Stimulated activated CD8-positive, alpha-beta memory T cell treated with anti-CD3 and anti-CD28 coated beads, Interleukin-4, amount 100 ng/mL, for 1 hour (primary cell): Measurements from ENCODE around the gene APCDD1.

Experiments used
- DNase-seq, 2 donors: peaks; one replicate each; pipeline ENCODE4 v3.0.0-alpha.2; 2020; ENCODE audit warnings: low read depth in 2 of 2, low spot score in 1 of 2

The APCDD1 gene

DNA sequence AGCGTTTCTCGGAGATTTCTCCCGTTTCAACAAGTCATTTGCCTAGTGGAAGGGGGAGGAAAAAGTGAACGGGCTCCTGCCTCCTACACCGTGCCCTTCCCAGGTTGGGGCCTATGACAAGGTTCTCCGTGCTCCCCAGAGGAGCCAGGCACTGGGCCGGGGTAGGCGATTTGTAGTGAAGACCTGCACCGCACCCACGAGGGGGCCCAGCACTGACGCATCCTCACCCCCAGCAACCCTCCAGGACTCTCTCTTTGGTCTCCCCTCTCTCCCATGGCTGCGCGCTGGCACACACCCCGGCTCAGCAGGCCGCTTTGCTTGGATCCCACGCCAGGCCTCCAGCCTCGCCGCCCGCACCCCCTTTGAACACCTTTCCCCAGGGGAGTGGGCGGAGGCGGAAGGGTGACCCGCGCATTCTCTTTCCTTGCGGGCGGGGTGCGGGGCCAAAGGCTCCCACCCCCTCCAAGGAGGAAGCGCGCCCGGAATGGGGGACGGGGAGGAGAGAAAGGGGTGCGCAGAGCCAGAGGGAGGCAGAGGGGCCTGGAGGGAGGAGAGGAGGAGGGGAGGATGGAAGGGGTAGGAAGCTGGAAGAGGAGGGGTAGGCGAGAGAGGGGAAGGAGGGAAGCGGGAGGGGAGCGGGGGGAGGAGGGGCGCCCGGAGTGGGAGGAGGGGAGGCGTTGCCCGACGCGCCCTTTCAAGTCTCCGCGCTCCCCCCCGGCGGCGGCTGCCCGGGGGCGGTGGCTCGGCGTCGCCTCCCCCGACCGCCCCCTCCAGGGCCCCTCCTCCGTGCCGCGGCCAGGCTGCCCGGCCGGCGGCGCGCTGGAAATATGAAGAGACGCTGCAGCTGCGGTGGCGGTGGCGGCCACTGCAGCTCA is at the start of gene APCDD1:
TSS of gene APCDD1 (plus strand) at position 830 of the 875 bp plus-strand sequence. CDS start 347 bp downstream, outside the sequence.
- DNase-seq, result no peak

DNA sequence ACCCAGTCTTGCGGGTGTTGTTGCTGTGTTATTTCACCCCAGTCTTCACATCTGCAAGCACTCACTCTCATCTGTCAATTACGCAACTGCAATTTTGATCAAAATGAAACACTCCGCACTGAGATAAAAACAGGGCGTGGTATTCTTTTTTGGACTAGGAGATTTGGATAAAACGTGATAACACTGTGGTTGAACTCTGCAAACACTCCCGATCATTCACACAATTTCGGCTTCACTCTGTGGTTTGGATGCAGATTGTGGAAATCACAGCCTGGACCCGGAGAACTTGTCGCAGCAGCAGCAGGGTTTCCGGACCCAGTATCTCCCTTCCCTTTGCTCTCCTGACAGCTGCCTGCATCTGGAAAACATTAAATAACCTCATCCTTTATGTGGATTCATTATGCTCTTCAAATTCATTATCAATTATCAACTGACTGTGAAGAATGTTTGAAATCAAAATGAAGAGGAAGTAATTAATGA is 49.4 kb upstream of the APCDD1 start:
- no peak for DNase-seq

DNA sequence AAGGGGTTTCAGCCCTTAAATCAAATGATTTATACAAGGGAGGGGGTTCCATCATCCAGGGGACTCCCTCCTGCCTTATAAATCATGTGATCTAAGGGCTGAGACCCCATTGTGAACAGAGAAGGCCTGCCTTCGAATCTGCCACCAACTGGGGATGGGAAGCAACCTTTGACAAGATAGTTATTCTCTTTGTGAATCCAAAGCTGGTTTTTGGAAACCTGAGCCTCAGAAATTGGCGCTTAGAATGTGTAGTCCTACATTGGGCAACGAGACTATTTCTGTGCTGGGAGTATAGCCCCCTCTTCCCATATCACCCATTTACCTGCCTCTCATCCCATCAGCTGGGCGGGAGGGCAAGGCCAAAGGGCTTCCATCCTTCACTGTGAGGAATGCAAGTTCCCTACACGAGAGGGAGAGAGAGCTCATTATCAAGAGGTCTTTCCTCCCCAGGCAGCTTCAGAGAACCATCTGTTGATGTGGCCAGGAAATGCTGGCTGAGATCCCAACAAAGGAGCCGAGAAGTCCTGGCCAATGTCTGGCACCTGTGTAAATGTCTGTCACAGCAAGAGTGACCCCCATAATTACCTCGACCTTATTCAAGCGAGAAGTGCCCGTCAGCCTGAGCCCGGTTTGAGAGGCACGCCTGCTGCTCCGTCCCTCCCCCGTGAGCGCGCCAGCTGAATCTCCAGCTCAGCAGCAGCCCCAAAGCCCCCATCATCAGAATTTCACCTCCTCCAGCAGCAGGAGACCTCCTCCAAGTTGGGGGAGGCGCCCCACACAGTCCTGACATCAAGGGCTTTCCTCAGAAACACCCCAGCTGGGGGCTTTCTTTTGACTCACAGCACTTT is 48.4 kb upstream of the APCDD1 start:
- no peak for DNase-seq

DNA sequence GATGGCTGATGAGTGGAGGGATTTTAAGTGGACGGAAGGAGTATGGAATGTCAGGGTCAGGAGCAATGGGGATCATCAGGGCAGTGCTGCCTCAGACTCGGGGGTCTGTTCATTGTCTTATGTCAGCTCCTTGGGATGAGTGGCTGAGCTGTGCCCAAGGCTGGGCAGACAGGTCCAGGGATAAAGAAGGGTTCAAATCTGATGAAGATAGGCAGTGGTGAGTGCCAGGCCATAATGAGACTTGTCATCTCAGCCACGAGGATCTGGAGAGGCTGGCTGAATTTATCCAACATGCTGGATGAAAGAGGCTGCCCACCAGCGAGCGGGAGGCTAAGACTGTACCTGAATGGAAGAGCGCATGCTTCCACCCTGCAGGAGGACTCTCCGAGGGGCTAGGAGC is 46.3 kb upstream of the APCDD1 start:
- no peak for DNase-seq

DNA sequence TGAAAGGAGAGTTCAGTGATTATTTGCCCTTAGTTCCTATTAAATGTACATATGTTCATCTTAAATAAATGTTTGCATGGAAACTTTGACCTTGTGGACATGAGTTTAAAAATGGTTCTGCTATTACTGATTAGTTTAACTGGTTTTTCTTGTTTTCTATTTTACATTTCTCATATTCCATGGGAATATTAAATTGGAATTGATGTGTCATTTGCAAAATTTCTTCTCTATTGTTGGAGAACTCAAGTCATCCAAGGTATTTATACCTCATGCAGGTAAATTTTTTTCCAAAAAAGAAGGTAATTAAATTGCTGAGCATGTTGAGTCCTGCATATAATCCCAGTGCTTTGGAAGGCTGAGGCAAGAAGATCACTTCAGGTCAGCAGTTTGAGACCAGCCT is 45.4 kb upstream of the APCDD1 start:
- no peak for DNase-seq

DNA sequence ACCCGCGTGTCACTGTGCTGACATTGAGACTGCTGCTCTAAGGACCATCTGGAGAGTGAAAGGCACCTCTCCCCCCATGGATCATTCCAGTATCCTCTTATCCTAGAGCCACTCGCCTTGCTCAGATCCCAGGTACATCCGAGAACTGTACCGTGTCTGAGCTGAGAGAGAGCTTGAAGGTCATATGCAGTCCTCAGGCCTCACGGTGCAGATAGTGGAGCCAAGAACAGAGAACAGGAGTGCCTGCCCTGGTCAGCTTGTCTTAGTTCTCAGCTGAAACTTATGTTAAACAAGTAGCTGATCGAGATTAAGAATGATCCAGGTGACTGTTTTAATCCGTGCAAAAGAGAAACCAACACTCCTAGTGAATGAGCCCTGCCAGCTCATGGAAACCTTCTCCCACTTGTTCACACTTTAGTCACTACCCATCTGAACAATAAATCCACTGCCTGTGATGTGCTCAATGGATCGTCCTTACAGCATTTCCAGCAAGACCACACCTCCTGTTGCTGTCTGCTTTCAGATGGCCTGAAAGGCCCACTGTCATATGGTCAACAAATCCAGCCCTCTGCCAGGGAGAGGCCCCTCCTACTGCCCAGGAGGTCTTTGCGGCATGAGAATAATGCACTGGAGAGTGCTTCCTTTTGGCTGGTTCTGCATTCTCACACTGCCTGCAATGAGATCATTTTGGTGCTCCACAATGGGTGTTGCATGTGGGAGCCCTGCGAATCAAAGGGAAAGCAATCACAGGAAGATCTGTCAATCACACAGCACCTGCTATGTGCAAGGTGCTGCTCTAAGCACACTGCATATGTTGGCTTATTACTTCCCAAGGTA is 43.7 kb upstream of the APCDD1 start:
- DNase-seq, result no peak

DNA sequence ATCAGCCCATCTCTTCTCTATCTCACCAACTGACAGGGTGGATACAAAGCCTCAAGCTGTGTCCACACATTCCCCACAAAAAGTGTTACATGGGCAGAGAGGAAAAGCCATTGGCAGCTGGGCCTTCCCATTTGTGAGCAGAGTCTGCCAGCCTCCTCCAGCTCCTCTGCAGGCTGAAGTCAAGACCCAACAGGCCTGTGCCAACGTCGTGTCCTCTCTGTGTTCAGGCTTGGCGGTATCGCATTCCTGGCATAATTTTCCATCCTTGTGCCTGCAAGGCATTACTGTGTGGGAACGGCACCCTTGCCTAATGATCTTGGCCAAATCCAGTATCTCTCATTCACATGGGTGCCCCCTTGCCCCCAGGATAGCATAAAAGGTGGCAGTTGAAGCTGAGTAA is 41.5 kb upstream of the APCDD1 start:
- no peak for DNase-seq

DNA sequence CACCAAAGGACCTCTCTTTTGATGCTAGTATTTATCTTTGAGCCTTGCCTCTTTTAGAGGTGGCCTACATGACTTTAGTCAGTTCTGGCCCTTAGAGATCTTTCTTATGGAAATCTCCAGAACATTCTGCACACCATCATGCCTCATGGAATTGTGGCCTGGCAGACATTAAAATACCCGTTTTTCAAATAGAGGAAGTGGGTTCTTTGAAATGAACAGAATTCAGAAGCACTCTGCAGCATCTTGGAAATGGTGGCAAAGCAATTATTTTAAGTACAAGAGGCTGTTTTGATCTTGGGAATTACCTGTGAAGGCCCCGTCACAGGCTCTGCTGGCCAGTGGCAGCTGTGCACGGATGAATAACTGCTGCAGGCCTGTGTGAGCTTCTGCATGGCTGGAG is 40.7 kb upstream of the APCDD1 start:
- DNase-seq, result no peak

DNA sequence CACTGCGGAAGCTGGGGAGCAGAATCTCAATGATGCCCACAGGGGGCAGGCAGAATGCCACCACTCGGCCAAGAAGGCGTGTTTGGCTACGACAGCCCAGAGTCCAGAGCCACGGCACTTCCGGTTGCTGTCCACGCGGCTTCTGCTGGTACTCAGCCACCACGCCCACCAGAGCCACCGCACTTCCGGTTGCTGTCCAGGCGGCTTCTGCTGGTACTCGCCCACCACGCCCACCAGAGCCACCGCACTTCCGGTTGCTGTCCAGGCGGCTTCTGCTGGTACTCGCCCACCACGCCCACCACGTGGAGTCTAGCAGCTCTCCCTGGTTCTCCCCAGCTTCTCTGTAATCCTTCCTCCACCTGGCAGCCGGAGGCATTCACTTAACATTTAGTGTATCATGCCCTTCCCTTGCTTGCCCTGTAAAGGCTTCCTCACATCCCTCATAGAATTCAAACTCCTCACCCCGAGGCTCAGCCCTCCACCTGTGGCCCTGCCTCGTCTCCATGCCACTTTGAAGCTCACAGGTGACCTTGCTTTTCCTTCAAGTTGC is 40.1 kb upstream of the APCDD1 start:
- no peak for DNase-seq

DNA sequence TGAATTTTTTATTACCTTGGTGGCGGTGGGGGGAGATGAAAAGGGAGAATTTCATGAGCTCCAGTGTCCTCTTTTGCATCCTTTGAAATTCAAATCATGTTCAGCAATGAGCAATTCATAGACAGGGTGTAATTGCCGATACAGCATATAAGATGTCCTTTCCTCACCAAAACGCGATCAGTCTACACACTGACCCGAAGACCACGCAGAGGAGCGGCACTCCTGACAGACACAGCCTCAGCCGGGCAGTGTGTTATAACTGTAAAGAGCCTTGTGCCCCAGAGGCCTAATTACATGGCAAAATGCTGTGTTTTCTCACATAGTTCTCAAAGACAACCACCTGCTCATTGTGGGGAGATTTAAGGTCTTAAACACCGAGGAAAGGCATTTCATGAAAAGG is 38.4 kb upstream of the APCDD1 start:
- no peak for DNase-seq

DNA sequence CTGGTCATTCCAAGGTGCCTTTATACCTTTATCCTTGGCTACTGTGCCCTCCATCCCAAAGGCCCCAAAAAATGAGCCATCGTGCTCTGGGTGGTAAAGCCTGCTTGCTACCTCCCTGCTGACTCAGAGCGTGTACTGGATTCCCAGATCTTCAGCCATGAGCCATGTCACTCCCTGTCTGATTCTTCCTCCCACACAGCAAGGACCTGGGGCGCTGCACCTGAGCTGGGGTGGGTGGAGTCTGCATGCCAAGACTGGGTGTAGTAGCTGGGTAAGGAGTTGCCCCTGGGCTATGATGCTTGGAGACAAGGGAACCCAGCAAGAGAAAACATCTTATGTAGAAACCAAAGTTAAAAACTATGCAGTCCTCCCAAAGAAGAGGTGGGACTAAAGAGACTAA is 37.2 kb upstream of the APCDD1 start:
- DNase-seq, result no peak

DNA sequence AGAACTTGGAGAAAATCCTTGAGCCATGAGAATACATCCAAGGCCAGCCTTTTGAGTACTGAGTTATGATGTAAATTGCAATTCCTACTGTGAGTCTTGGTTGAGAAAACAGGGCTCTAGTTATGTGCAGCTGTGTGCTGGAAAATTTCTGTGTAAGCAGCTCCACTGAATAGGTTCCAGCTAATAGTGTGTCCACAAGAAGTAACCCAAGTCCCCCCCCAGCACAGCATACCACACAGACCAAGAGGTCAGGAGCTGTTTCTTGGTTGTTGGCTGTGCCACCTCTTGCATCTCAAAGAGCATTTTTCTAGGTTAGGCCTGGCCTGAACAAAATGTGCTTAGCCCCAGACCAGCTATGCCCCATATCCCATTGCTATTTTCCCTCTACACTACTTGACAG is 36.8 kb upstream of the APCDD1 start:
- no peak for DNase-seq

DNA sequence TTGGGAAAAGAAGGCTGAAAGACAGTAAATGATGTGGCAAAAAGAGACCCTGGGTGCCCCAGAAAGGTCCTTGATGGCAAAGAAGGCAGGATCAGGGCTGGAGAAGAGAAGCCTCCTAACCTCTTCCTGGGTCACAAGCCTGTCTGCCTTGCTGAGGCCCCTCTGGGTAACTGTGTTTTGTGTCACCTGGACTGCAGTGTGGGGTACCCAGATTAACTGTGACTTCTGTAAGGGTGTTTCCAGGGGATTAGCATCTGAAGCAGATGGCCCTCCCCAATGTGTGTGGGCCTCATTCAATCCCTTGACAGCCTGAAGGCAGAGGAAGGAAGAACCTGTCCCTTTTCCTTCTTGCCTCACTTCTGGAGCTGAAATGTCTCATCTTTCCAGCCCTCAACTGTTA is 35.6 kb upstream of the APCDD1 start:
- no peak for DNase-seq

DNA sequence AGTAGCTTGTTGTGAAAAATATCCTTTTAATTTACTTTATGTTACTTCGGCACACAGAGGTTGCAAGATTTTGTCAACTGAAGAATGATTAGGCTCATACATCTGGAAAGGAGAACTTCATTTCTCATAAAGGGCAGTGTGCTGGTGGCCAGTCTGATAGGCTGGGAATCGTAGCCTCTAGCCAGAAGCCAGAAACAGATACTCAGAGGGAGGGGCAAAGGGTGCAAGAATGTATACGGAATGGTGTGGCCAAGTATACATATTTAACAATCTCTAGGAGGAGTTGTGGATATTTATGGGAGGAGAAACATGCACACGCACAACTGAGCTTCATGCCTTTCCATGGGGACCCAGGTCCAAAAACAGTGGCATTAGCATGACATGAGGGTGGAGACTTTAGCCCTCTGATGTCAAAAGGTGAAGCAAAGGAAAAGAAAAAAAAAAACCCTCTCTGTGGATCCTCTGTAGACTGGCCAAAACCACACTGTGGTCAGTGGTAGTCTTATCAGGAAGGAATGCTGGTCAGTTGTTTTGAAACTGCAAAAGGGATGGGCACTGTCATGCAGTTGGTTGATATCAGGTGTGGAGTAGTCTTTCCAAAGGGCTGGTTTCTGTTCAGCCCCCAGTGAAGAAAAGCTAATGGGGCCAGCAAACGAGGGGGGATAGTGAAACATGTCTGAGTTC is 34.9 kb upstream of the APCDD1 start:
- no peak for DNase-seq

DNA sequence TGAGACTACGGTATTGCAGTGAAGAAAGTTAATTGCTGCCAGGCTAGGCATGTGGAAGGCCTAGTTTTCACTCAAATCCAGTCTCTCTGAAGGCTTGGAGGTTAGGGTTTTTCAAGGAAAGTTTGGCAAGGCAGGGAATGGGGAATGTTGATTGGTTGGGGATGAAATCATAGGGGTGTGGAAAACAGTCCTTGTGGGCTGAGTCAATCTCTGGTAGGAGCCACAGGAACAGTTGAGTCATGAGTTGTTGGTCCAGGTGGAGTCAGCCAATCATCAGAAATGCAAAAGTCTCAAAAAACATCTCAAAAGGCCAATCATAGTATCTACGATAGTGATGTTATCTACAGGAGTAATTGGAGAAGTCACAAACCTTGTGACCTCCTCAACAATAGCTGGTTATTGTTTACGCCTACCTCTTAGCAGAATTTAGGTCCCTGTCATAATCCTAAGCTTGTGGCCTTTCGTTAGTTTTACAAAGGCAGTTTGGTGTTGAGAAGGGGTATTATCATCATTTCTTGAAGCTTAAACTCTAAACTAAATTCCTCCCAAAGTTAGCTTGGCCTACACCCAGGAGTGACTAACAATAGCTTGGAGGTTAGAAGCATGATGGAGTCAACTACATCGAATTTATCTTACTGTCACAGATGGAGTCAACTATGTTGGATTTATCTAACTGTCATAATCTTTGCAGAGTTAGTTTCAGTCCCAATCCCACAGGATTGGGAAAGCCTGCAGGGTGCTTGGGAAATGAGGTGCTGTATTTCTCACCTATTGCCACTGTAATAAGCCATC is 33.7 kb upstream of the APCDD1 start:
- no peak for DNase-seq

DNA sequence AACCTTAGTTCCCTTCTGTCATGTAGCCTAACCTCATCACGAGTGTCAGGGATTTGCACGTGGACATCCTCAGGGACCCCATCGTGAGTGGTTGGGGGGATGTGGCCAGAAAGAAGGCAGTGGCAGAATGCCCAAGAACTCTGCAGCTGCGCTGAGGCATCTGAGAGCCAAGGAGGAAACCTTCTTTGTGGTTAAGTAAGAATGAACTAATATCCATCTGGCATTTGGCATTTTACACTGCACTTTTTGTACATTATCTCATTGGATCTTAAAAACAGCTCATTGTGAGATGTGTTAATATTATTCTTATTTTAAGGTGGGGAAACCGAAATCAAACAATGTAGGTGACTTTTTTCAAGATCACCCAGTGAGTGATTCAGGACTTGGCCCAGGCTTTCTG is 32.6 kb upstream of the APCDD1 start:
- no peak for DNase-seq

DNA sequence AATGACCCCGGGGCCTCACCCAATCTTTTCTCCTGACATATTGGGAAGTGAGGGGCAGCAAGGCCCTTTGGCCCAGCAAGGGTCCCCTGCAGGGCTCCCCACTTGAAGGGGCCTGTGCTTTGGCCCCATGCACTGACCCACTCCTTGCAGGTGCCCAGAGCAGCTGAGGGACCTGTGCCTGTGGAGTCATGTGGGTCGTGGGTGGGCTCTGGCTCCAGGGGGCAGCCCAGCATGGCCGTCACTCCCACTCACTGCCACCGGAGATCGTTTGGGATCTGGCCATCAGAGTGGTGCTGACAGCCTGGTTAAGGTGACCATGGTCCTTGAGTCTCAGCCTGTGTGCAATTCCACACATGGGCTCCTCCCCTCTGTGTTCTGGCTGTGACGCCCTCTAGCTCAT is 31.7 kb upstream of the APCDD1 start:
- DNase-seq, result no peak

DNA sequence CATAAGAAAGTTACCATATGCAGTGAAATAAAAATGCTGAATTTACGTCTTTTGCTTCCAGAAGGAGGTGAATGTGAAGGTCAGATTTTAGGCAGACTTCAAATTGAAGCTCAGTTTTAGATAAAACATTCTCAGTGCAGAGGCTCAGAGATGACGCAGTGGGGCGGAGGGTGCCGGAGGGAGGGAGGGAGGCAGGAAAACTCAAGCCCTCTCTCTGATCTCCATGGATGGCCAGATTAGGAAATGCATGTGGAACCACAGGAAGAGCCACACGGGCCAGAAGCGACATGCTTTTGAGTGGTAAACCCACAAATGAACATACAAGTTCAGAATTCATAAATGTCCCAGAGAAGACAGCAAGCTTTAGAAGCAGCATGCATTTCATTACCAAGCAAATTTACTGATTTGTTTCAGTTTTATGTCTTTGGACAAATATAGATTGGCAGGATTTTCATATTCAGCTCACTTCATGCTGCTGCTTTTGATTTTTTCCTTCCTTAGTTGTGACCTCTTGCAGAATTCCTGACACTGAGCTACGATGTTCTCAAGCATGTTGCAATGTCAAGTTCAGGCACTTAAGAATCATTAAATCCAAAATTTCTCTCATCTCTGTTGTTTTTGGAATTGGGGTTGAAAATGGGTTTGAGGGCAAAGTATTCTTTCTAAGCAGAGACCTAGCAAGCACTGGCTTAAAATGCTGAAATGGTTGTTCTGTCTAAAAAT is 29.7 kb upstream of the APCDD1 start:
- DNase-seq, result no peak

DNA sequence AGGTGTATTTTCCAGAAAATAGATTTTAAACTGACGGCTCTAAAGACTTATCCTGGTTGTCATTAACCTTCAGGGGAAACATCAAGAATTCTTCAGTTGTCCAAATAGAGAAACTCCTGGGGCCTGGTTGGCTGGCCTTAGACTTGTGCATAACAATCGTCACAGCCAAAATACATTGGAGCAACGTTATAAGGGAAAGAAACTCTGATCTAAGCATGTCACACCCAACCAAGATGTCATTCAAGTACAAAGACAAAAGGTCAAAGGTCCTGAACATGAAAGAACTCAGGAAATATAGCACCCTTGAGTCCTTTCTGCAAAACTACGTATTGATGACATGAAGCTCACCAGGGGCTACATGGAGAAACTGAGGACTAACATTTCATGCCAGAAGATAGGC is 23.8 kb upstream of the APCDD1 start:
- no peak for DNase-seq
